Testis (tissue), 3 donors: ENCODE measurements around the gene ZDHHC8. TPM values are rescaled to one million over a fixed set of nuclear protein-coding genes. Genes with fewer than 3 reads are reported as not detected.

Source experiments
- DNase-seq: peaks from one replicate; pipeline ENCODE4 v3.0.0-alpha.2; 2019
- H3K27ac ChIP-seq, 2 donors: fragments of 200-600 bp; sonication (generic); one replicate each; pipeline ENCODE4 v1.5.1; 2019
- H3K27me3 ChIP-seq: fragments of 200-600 bp; sonication (generic); one replicate; pipeline ENCODE4 v1.5.1; 2019
- H3K36me3 ChIP-seq: fragments of 200-600 bp; sonication (generic); one replicate; pipeline ENCODE4 v1.5.1; 2017; ENCODE audit warnings: low read depth; ENCODE audit errors: missing control alignments
- H3K4me1 ChIP-seq: fragments of 200-600 bp; sonication (generic); one replicate; pipeline ENCODE4 v1.5.1; 2019
- H3K4me3 ChIP-seq, 2 donors: fragments of 200-600 bp; sonication (generic); one replicate each; pipeline ENCODE4 v1.5.1; 2017 to 2019
- H3K9me3 ChIP-seq: fragments of 200-600 bp; sonication (generic); one replicate; pipeline ENCODE4 v1.5.1; 2017
- POLR2A ChIP-seq: fragments of 450-650 bp; IDR thresholded peaks from one replicate; pipeline ENCODE4 v1.6.1; 2017; ENCODE audit warnings: antibody characterized with exemption, mild to moderate bottlenecking, moderate library complexity
- WGBS, 2 donors: methylation state at CpG; one replicate each; pipeline ENCODE4 v1.1.5; 2018; 5-methylcytosine and 5-hydroxymethylcytosine counted together
- intact Hi-C: fragments of 100-400 bp; cut with DNase I; formaldehyde crosslinking; loops from one replicate; pipeline ENCODE4 v1.15.1; 2023; ENCODE audit warnings: low total_unique reads
- polyA plus RNA-seq: library from polyadenylated mRNA; stranded (reverse); fragments of 350-450 nt; fragmentation: Illumina TruSeq; extraction: RNeasy Lipid Tissue Mini Kit (QIAGEN cat#74804); gene quantifications from one replicate; pipeline ENCODE4 v1.2.3, GENCODE V29; 2014; ENCODE audit warnings: low read depth, low replicate concordance; ENCODE audit not compliant: insufficient read depth
- total RNA-seq, 2 donors: library from RNA; depleted of rRNA; stranded (reverse); fragments of >200 nt; gene quantifications; one replicate each; pipeline ENCODE4 v1.2.3, GENCODE V29; 2016
- TF ChIP-seq, protein P1 (sequence below), 3 experiments: fragments of 450-650 bp in 2 of 3; fragments of 200-600 bp in 1 of 3; sonication (generic) in 1 of 3; IDR thresholded peaks; one replicate each; pipeline ENCODE4 v1.5.1; 2016 to 2019; ENCODE audit warnings: antibody characterized with exemption in 3 of 3, mild to moderate bottlenecking in 2 of 3, moderate library complexity in 1 of 3

Gene ZDHHC8
- total and polyA plus RNA-seq, 3 donors from 2014 or later, result 34.0 to 44.0 (median 40.9) TPM

DNA sequence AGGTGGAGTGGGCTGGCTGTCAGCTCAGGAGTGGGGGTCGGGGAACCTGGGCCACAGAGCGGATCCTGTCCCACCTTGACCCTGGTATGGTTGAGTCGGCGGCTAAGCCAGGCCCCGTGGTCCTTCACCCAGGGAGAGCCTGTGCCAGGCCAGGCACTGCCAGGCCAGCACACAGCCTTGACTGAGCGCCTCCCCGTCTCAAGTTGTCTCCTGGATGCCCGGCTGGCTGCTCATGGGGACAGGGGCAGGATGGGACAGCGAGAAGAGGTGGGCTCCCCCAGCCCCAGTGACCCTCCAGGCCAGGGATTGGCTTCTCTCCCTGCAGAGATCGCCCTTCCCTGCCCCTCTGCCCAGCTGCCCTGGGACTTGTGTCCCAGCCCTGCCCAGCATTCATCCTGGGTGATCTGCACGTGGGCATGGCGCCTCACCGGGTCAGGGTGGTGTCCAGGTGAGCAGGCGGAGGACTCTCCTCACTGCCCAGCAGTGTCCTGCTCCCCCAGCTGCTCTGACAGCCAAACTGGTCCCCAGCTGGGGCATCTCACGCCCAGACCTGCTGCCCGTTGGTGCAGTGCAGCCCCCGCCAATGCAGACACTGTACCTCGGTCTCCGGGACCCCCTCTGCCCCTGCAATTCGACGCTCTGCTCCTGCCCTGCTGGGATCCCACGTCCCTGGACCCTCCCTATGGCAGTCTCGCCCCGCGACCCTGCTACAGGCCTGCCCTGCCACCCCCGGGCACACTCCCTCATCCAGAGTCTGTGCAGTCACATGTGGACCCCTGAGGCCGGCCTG is 48.0 kb downstream of the ZDHHC8 start:
- Histone ChIP-seq H3K4me1 (peaks cover 3% of the 10 kb centered on the region), H3K36me3 (no peaks in the 10 kb centered on the region), H3K9me3 (no peaks in the 10 kb centered on the region), H3K4me3 (no peak overlapping the region), H3K27me3 (no peaks in the 10 kb centered on the region), H3K27ac (no peak overlapping the region)
- no peak for DNase-seq
- 89 to 93% methylated on average over 21 to 23 of the region's 27 CpGs for WGBS, 2 donors
- no peak for TF ChIP-seq POLR2A
- intact Hi-C loops, result no loop called here

DNA sequence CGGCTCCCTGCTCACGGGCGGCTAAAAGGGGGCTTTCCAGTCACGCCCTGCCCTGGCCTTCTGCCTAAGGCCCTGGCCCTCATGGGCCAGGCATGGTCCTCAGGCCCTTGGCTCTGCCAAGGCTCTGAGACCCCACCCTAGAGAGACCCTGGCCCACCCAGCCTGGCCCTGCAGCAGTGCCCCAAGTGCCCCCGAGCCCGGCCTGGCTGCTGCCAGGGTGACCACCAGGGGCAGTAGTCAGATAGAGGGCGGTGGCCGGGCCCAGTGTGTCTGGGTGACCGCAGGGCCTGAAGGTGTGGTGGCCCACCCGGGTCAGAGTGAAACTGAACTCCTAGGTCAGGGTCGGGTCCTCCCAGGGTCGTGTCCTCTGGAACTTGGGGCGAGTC is 48.6 kb downstream of the ZDHHC8 start:
- TF ChIP-seq, protein P1, sequence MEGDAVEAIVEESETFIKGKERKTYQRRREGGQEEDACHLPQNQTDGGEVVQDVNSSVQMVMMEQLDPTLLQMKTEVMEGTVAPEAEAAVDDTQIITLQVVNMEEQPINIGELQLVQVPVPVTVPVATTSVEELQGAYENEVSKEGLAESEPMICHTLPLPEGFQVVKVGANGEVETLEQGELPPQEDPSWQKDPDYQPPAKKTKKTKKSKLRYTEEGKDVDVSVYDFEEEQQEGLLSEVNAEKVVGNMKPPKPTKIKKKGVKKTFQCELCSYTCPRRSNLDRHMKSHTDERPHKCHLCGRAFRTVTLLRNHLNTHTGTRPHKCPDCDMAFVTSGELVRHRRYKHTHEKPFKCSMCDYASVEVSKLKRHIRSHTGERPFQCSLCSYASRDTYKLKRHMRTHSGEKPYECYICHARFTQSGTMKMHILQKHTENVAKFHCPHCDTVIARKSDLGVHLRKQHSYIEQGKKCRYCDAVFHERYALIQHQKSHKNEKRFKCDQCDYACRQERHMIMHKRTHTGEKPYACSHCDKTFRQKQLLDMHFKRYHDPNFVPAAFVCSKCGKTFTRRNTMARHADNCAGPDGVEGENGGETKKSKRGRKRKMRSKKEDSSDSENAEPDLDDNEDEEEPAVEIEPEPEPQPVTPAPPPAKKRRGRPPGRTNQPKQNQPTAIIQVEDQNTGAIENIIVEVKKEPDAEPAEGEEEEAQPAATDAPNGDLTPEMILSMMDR (IDR thresholded peaks at IDR 0.05), result peak in 1 of 3 experiments; percentile 9
- no peak for TF ChIP-seq POLR2A
- Histone ChIP-seq H3K27ac (no peak overlapping the region), H3K4me1 (peaks cover 3% of the 10 kb centered on the region), H3K27me3 (no peaks in the 10 kb centered on the region), H3K4me3 (no peak overlapping the region), H3K36me3 (no peaks in the 10 kb centered on the region), H3K9me3 (no peaks in the 10 kb centered on the region)
- DNase-seq, result no peak
- WGBS, 2 donors, result 90 to 91% methylated on average over 9 to 11 of the region's 13 CpGs
- intact Hi-C loops, result no loop called here

DNA sequence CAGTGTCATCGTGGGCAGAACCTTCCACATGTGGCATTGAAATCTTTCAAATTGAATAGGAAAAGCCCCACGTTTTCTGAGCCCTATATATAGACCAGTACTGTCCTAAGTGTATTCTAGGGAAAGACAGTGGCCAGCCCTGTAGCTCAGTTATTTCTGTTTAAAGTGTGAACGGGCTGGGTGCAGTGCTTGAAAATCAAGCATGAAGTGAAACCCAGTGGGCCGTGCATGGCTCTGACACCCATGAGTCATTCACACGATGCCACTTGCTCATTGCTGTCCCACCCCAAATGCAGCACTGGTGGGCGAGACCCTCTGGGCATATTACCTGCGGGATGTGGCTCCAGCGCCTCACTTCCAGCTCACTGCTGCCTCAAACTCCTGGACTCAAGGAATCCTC is 49.0 kb downstream of the ZDHHC8 start:
- Histone ChIP-seq H3K36me3 (no peaks in the 10 kb centered on the region), H3K27me3 (no peaks in the 10 kb centered on the region), H3K4me1 (peaks cover 3% of the 10 kb centered on the region), H3K27ac (no peak overlapping the region), H3K9me3 (no peaks in the 10 kb centered on the region), H3K4me3 (no peak overlapping the region)
- DNase-seq, result no peak
- 86 to 98% methylated on average over 6 to 8 of the region's 8 CpGs for WGBS, 2 donors
- TF ChIP-seq, protein P1 (IDR thresholded peaks at IDR 0.05), result no peak
- no peak for TF ChIP-seq POLR2A
- intact Hi-C loops, result no loop called here

DNA sequence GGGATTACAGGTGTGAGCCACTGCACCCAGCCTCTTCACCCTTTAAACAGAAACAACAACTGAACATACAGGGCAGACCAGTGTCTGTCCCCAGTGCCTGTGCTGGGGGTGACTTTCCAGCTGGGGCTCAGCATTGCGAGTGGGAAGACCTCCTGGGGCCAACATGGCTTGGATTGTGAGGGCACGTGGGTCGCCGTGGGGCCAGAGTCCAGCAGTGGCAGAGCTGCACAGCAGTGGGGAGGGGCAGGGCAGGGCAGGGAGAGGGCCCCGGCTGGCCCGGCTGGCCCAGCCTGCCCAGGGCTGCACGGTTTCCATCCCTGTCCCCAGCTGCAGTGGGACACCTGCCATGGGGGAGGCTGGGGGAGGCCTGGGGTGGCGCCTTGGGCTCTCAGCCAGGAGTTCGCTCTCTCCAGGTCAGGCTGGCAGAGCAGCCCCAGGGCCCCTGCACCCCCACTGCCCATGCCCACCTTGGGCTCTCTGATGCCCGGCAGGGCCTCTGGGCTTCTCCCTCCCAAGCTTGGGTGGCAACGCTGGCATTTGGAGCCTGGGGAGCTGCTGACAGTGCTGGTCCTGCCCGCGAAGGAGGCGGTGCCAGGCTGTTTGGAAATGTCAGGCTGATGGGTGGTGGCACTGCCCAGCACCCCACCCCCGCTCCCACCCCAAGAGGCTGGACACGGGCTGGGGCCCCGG is 49.7 kb downstream of the ZDHHC8 start:
- H3K9me3 ChIP-seq, result no peaks in the 10 kb centered on the region
- TF ChIP-seq, protein P1 (IDR thresholded peaks at IDR 0.05), result no peak
- no peak for TF ChIP-seq POLR2A
- no peak overlapping the region for H3K27ac ChIP-seq
- H3K27me3 ChIP-seq, result no peaks in the 10 kb centered on the region
- 76% methylated on average over 17 of the region's 17 CpGs; no CpG with 5 or more reads in 1 of the 2 donors for WGBS, 2 donors
- H3K4me3 ChIP-seq, result no peak overlapping the region
- H3K4me1 ChIP-seq, result peaks cover 3% of the 10 kb centered on the region
- intact Hi-C loops, result no loop called here
- DNase-seq, result no peak
- H3K36me3 ChIP-seq, result no peaks in the 10 kb centered on the region

DNA sequence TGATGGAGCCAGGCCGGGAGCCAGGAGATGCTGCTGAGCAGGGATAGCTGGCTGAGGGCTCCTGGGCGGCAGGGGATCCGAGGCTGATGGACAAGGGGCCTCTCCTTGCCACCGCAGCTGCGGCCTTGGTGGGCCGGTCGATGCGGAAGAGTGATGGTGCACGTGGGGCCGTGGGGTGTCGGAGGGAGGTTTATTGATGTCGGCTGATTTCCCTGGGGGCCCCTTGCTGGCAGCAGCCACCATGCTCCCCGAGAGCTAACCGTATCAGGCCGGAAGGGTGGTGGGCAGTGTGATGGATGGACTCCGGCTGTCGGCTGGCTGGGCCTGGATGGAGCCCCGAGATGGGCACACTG is 50.3 kb downstream of the ZDHHC8 start:
- Histone ChIP-seq H3K9me3 (no peaks in the 10 kb centered on the region), H3K4me3 (no peak overlapping the region), H3K27me3 (no peaks in the 10 kb centered on the region), H3K4me1 (peaks cover 3% of the 10 kb centered on the region), H3K27ac (no peak overlapping the region), H3K36me3 (no peaks in the 10 kb centered on the region)
- WGBS, 2 donors, result 89% methylated on average over 18 of the region's 18 CpGs; no CpG with 5 or more reads in 1 of the 2 donors
- TF ChIP-seq, protein P1 (IDR thresholded peaks at IDR 0.05), result no peak
- no peak for TF ChIP-seq POLR2A
- intact Hi-C loops, result no loop called here
- no peak for DNase-seq
